Naive thymus-derived CD8-positive, alpha-beta T cell (primary cell): ENCODE measurements around the gene KRT16. TPM values are rescaled to one million over a fixed set of nuclear protein-coding genes. Genes with fewer than 3 reads are reported as not detected.

Experiments used
- polyA plus RNA-seq, 3 donors: library from polyadenylated mRNA; unstranded; fragments of 300-500 nt; fragmentation: Illumina TruSeq; gene quantifications; one replicate each; pipeline ENCODE4 v1.2.3, GENCODE V29; 2021
- total RNA-seq, 8 experiments: library from RNA in 2 of 8; stranded (reverse) in 2 of 8; gene quantifications; one replicate each; pipeline ENCODE4 v1.2.3 and lab custom pipeline; 2021 to 2026

The KRT16 gene
- total and polyA plus RNA-seq, 5 experiments from 2014 or later, result not detected

Other genes starting within 250 kb of the KRT16 start
- not detected for gene KRT33B, start 243.0 kb downstream of the KRT16 start, total RNA-seq
- not detected for gene KRT33B, start 243.0 kb downstream of the KRT16 start, polyA plus RNA-seq
- gene KRT34, start 230.5 kb downstream of the KRT16 start, total RNA-seq, result not detected
- not detected for gene KRT34, start 230.5 kb downstream of the KRT16 start, polyA plus RNA-seq
- gene KRT31, start 215.2 kb downstream of the KRT16 start, total RNA-seq, result not detected
- gene KRT31, start 215.2 kb downstream of the KRT16 start, polyA plus RNA-seq, result not detected
- not detected for gene KRT37, start 188.2 kb downstream of the KRT16 start, total RNA-seq
- gene KRT37, start 188.2 kb downstream of the KRT16 start, polyA plus RNA-seq, result not detected
- not detected for gene KRT38, start 171.8 kb downstream of the KRT16 start, total RNA-seq
- not detected for gene KRT38, start 171.8 kb downstream of the KRT16 start, polyA plus RNA-seq
- not detected for gene KRT32, start 145.4 kb downstream of the KRT16 start, total RNA-seq
- not detected for gene KRT32, start 145.4 kb downstream of the KRT16 start, polyA plus RNA-seq
- not detected for gene KRT35, start 131.6 kb downstream of the KRT16 start, total RNA-seq
- gene KRT35, start 131.6 kb downstream of the KRT16 start, polyA plus RNA-seq, result not detected
- not detected for gene KRT36, start 122.9 kb downstream of the KRT16 start, total RNA-seq
- not detected for gene KRT36, start 122.9 kb downstream of the KRT16 start, polyA plus RNA-seq
- not detected for gene KRT13, start 107.2 kb downstream of the KRT16 start, total RNA-seq
- gene KRT13, start 107.2 kb downstream of the KRT16 start, polyA plus RNA-seq, result not detected
- gene KRT15, start 93.9 kb downstream of the KRT16 start, total RNA-seq, result not detected
- not detected for gene KRT15, start 93.9 kb downstream of the KRT16 start, polyA plus RNA-seq
- gene KRT19, start 84.5 kb downstream of the KRT16 start, total RNA-seq, result not detected
- gene KRT19, start 84.5 kb downstream of the KRT16 start, polyA plus RNA-seq, result not detected
- not detected for gene KRT9, start 40.7 kb downstream of the KRT16 start, total RNA-seq
- gene KRT9, start 40.7 kb downstream of the KRT16 start, polyA plus RNA-seq, result not detected
- not detected for gene KRT14, start 25.9 kb downstream of the KRT16 start, total RNA-seq
- not detected for gene KRT14, start 25.9 kb downstream of the KRT16 start, polyA plus RNA-seq
- not detected for gene KRT17, start 11.8 kb upstream of the KRT16 start, total RNA-seq
- not detected for gene KRT17, start 11.8 kb upstream of the KRT16 start, polyA plus RNA-seq
- gene EIF1, start 76.1 kb upstream of the KRT16 start, total RNA-seq, result 1,000 to 10,000 TPM; 1,007 to 1,051 TPM
- 1,000 to 10,000 TPM; 1,100 to 1,335 (median 1,160) TPM for gene EIF1, start 76.1 kb upstream of the KRT16 start, polyA plus RNA-seq
- gene GAST, start 99.6 kb upstream of the KRT16 start, total RNA-seq, result not detected
- gene GAST, start 99.6 kb upstream of the KRT16 start, polyA plus RNA-seq, result not detected
- under 1 TPM in 1 of 2 experiments, not detected in 1; 0.11 TPM for gene HAP1, start 121.9 kb upstream of the KRT16 start, total RNA-seq
- not detected for gene HAP1, start 121.9 kb upstream of the KRT16 start, polyA plus RNA-seq
- 1 to 10 TPM; 4.0 to 4.7 TPM for gene JUP, start 173.9 kb upstream of the KRT16 start, total RNA-seq
- under 1 TPM; 0.14 to 0.55 (median 0.30) TPM for gene JUP, start 173.9 kb upstream of the KRT16 start, polyA plus RNA-seq
- 1 to 10 TPM; 4.4 to 6.0 TPM for gene P3H4, start 199.2 kb upstream of the KRT16 start, total RNA-seq
- 1 to 10 TPM; 4.0 to 6.2 (median 5.8) TPM for gene P3H4, start 199.2 kb upstream of the KRT16 start, polyA plus RNA-seq
- gene FKBP10, start 200.2 kb upstream of the KRT16 start, total RNA-seq, result not detected
- gene FKBP10, start 200.2 kb upstream of the KRT16 start, polyA plus RNA-seq, result not detected
- 10 to 100 TPM; 51.3 to 54.0 TPM for gene NT5C3B, start 223.5 kb upstream of the KRT16 start, total RNA-seq
- gene NT5C3B, start 223.5 kb upstream of the KRT16 start, polyA plus RNA-seq, result 10 to 100 TPM; 38.4 to 64.7 (median 41.5) TPM
- not detected for gene KLHL10, start 225.1 kb upstream of the KRT16 start, total RNA-seq
- gene KLHL10, start 225.1 kb upstream of the KRT16 start, polyA plus RNA-seq, result under 1 TPM in 1 of 3 donors, not detected in 2; 0.09 TPM